ENCODE results near the gene KLHL42. TPM values are rescaled to one million over a fixed set of nuclear protein-coding genes. Genes with fewer than 3 reads are reported as not detected.

Gene KLHL42
- polyA plus RNA-seq, 2 of the 4 experiments (the other 2 are of a cell fraction), result 15.2 to 29.1 TPM

DNA sequence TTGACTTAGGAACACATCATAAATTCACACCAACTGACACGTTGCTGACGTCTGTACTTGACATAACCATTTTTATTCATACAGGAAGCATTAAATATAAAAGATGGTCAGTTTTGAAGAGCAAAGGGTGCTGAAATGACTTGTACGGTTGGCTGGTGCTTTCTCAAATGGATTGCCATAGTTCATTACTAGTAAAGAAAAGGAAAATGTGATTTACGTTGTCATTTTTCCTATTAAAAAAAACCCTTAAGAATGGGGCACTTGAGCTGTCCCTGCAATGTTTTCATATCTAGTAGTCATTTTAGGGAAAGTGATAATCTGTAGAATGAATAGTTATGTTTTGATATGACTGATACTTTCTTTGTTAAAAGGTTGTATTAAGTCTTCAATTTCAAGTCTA lies 22.5 kb downstream of the KLHL42 start:
- H3K9me3 ChIP-seq, result no peaks in the 10 kb centered on the region
- TF ChIP-seq, protein P1, sequence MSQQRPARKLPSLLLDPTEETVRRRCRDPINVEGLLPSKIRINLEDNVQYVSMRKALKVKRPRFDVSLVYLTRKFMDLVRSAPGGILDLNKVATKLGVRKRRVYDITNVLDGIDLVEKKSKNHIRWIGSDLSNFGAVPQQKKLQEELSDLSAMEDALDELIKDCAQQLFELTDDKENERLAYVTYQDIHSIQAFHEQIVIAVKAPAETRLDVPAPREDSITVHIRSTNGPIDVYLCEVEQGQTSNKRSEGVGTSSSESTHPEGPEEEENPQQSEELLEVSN (IDR thresholded peaks at IDR 0.05; ENCODE audit: borderline replicate concordance, low read depth), result no peak
- TF ChIP-seq HOXA7 (CRISPR knock-in tag; IDR thresholded peaks at IDR 0.05) (no peak), PHF8 (IDR thresholded peaks at IDR 0.05; ENCODE audit: borderline replicate concordance, low read depth) (no peak), RNF2 (IDR thresholded peaks at IDR 0.05; ENCODE audit: borderline replicate concordance, low read depth) (no peak), BHLHE40 (IDR thresholded peaks at IDR 0.05; ENCODE audit: low read depth, low read length) (no peak), MYC (IDR thresholded peaks at IDR 0.05; ENCODE audit: borderline replicate concordance, low read length) (no peak), NR3C1 (IDR thresholded peaks at IDR 0.05) (no peak), FOXS1 (CRISPR knock-in tag; IDR thresholded peaks at IDR 0.05) (no peak), FOSL2 (IDR thresholded peaks at IDR 0.05) (no peak), FOSL2 (CRISPR knock-in tag; IDR thresholded peaks at IDR 0.05) (no peak), ZNF302 (CRISPR knock-in tag; IDR thresholded peaks at IDR 0.05) (no peak)
- TF ChIP-seq, protein P2, sequence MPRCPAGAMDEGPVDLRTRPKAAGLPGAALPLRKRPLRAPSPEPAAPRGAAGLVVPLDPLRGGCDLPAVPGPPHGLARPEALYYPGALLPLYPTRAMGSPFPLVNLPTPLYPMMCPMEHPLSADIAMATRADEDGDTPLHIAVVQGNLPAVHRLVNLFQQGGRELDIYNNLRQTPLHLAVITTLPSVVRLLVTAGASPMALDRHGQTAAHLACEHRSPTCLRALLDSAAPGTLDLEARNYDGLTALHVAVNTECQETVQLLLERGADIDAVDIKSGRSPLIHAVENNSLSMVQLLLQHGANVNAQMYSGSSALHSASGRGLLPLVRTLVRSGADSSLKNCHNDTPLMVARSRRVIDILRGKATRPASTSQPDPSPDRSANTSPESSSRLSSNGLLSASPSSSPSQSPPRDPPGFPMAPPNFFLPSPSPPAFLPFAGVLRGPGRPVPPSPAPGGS (IDR thresholded peaks at IDR 0.05), result no peak
- 84% methylated on average over 4 of the region's 4 CpGs for WGBS (ENCODE audit: missing lambda C conversion rate)
- H3K4me1 ChIP-seq, result no peaks in the 10 kb centered on the region
- H3K27ac ChIP-seq, result no peak overlapping the region
- ATAC-seq (no peak), DNase-seq (ENCODE audit: low read depth in 1 of 2, low spot score in 1 of 2) (no peak), FAIRE-seq (no peak)
- CTCF ChIA-PET, result interaction anchor here (1.1 to 1.6 kb wide), 2 partner anchors 9 to 17 kb away, joined by 3 to 4 read pairs; no protein-coding TSS in a partner anchor
- H3K4me2 ChIP-seq, result no peak overlapping the region
- no peak overlapping the region for H3K4me3 ChIP-seq
- POLR2A ChIA-PET, result no interaction called here

DNA sequence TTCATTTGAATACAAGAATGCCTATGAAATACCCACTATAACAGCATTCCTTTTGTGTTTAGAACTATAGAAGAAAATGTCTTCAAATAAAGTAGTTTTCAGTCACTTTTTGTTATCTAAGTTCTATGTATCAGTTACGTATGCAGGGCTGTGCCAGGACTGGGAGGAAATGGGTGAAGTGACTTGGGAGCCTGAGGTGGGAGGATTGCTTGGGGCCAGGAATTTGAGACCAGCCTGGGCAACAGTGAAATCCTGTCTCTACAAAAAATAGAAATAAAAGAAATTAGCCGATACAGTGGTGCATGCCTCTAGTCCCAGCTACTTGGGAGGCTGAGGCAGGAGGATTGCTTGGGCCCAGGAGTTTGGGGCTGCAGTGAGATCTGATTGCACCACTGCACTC lies 22.9 kb downstream of the KLHL42 start:
- Histone ChIP-seq H3K9me3 (no peaks in the 10 kb centered on the region), H3K4me2 (no peak overlapping the region), H3K4me1 (no peaks in the 10 kb centered on the region), H3K4me3 (no peak overlapping the region), H3K27ac (no peak overlapping the region)
- ChIA-PET CTCF (interaction anchor here (1.1 kb wide), 1 partner anchor 17 kb away, joined by 3 read pairs; no protein-coding TSS in a partner anchor), POLR2A (no interaction called here)
- DNase-seq (ENCODE audit: low read depth in 1 of 2, low spot score in 1 of 2) (no peak), ATAC-seq (no peak), FAIRE-seq (no peak)
- no peak for TF ChIP-seq HEYL (CRISPR knock-in tag; IDR thresholded peaks at IDR 0.05)
- no peak for TF ChIP-seq TFCP2L1 (CRISPR knock-in tag; IDR thresholded peaks at IDR 0.05)
- TF ChIP-seq NR3C1 (IDR thresholded peaks at IDR 0.05), result no peak
- TF ChIP-seq EHF (CRISPR knock-in tag; IDR thresholded peaks at IDR 0.05), result no peak
- no peak for TF ChIP-seq ESRRA (IDR thresholded peaks at IDR 0.05; ENCODE audit: borderline replicate concordance, low read length)
- no peak for TF ChIP-seq HOXB13 (CRISPR knock-in tag; IDR thresholded peaks at IDR 0.05; ENCODE audit: low read depth)
- TF ChIP-seq FOSB (CRISPR knock-in tag; IDR thresholded peaks at IDR 0.05), result no peak
- TF ChIP-seq TP53 (CRISPR knock-in tag; IDR thresholded peaks at IDR 0.05), result no peak
- no peak for TF ChIP-seq POLR2AphosphoS2 (conservative IDR thresholded peaks at IDR 0.05; ENCODE audit: low read length)
- TF ChIP-seq EP300 (IDR thresholded peaks at IDR 0.05), result no peak
- no peak for TF ChIP-seq CBX2 (IDR thresholded peaks at IDR 0.05; ENCODE audit: borderline replicate concordance, low read depth)
- no peak for TF ChIP-seq ZFP36 (IDR thresholded peaks at IDR 0.05; ENCODE audit: borderline replicate concordance, partially characterized antibody)
- no peak for TF ChIP-seq RNF2 (IDR thresholded peaks at IDR 0.05; ENCODE audit: borderline replicate concordance, low read depth)
- 95% methylated on average over 2 of the region's 2 CpGs for WGBS (ENCODE audit: missing lambda C conversion rate)

DNA sequence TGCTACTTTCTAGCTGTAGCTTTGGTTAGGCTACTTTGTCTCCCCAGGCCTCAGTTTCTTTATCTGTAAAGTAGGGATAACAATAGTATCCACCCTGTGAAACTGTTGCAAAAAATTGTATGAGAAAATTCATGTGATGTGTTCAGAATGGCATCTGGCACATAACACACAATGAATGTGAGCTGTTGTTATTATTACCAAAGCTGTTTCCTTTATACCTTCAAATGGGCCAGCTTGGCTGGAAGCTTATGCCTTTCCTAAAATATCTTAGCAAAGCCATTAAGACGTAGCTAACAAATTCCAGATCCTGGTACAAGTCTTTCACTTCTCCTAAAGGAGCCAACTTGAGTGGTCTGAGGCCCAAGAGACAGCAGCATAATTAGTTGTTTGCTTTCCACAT lies 25.2 kb downstream of the KLHL42 start:
- WGBS (ENCODE audit: missing lambda C conversion rate), result 81% methylated on average over 1 of the region's 1 CpG
- Histone ChIP-seq H3K9me3 (no peaks in the 10 kb centered on the region), H3K27ac (no peak overlapping the region), H3K4me1 (no peaks in the 10 kb centered on the region), H3K4me2 (no peak overlapping the region), H3K4me3 (no peak overlapping the region)
- FAIRE-seq (no peak), DNase-seq (ENCODE audit: low read depth in 1 of 2, low spot score in 1 of 2) (no peak), ATAC-seq (no peak)
- ChIA-PET CTCF (interaction anchor here (1.3 to 1.9 kb wide), 4 partner anchors 10 to 72 kb away, joined by 4 to 9 read pairs (median 6); partner anchors contain the start of genes KLHL42 and MANSC4), POLR2A (interaction anchor here (0.9 kb wide), 1 partner anchor 25 kb away, joined by 6 read pairs; the partner anchor contains the start of genes KLHL42 and MANSC4)
- no peak for TF ChIP-seq NFE2L2 (conservative IDR thresholded peaks at IDR 0.05; ENCODE audit: low read length)
- no peak for TF ChIP-seq FOSB (CRISPR knock-in tag; IDR thresholded peaks at IDR 0.05)
- no peak for TF ChIP-seq CHD4 (IDR thresholded peaks at IDR 0.05; ENCODE audit: borderline replicate concordance)
- TF ChIP-seq PHF8 (IDR thresholded peaks at IDR 0.05; ENCODE audit: borderline replicate concordance, low read depth), result no peak
- TF ChIP-seq MAFK (IDR thresholded peaks at IDR 0.05; ENCODE audit: partially characterized antibody), result no peak
- TF ChIP-seq ZSCAN20 (CRISPR knock-in tag; IDR thresholded peaks at IDR 0.05), result no peak
- TF ChIP-seq, protein P3, sequence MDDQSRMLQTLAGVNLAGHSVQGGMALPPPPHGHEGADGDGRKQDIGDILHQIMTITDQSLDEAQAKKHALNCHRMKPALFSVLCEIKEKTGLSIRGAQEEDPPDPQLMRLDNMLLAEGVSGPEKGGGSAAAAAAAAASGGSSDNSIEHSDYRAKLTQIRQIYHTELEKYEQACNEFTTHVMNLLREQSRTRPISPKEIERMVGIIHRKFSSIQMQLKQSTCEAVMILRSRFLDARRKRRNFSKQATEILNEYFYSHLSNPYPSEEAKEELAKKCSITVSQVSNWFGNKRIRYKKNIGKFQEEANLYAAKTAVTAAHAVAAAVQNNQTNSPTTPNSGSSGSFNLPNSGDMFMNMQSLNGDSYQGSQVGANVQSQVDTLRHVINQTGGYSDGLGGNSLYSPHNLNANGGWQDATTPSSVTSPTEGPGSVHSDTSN (IDR thresholded peaks at IDR 0.05), result no peak
- TF ChIP-seq, protein P4, sequence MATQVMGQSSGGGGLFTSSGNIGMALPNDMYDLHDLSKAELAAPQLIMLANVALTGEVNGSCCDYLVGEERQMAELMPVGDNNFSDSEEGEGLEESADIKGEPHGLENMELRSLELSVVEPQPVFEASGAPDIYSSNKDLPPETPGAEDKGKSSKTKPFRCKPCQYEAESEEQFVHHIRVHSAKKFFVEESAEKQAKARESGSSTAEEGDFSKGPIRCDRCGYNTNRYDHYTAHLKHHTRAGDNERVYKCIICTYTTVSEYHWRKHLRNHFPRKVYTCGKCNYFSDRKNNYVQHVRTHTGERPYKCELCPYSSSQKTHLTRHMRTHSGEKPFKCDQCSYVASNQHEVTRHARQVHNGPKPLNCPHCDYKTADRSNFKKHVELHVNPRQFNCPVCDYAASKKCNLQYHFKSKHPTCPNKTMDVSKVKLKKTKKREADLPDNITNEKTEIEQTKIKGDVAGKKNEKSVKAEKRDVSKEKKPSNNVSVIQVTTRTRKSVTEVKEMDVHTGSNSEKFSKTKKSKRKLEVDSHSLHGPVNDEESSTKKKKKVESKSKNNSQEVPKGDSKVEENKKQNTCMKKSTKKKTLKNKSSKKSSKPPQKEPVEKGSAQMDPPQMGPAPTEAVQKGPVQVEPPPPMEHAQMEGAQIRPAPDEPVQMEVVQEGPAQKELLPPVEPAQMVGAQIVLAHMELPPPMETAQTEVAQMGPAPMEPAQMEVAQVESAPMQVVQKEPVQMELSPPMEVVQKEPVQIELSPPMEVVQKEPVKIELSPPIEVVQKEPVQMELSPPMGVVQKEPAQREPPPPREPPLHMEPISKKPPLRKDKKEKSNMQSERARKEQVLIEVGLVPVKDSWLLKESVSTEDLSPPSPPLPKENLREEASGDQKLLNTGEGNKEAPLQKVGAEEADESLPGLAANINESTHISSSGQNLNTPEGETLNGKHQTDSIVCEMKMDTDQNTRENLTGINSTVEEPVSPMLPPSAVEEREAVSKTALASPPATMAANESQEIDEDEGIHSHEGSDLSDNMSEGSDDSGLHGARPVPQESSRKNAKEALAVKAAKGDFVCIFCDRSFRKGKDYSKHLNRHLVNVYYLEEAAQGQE (IDR thresholded peaks at IDR 0.05), result no peak
